ENCODE results near the gene ATXN1. TPM values are rescaled to one million over a fixed set of nuclear protein-coding genes. Genes with fewer than 3 reads are reported as not detected.

The ATXN1 gene
- total RNA-seq, 1 experiment from 2014 or later = 5.6 TPM

GRCh38 chr6:16267428-16268263 lies 493.6 kb downstream of the ATXN1 start:
- Histone ChIP-seq H3K56ac (ENCODE audit: insufficient read length, low read depth, low read length) (no peak overlapping the region), H2AK5ac (ENCODE audit: insufficient read length, low read length) (no peak overlapping the region), H4K8ac (replicated peaks; ENCODE audit: insufficient read length, low read depth, low read length) (no peak overlapping the region), H2BK120ac (ENCODE audit: low read depth, low read length, poor library complexity, severe bottlenecking) (no peak overlapping the region), H3K79me2 (ENCODE audit: insufficient read depth, low read length) (no peaks in the 10 kb centered on the region), H3T11ph (ENCODE audit: low read length) (no peak overlapping the region), H3K23me2 (ENCODE audit: insufficient read length, low read depth, low read length, poor library complexity, severe bottlenecking) (no peaks in the 10 kb centered on the region), H3K79me1 (ENCODE audit: insufficient read depth, low read depth, low read length, poor library complexity, severe bottlenecking) (no peaks in the 10 kb centered on the region), H3K14ac (ENCODE audit: insufficient read depth, low read length) (no peak overlapping the region), H3K27ac (ENCODE audit: insufficient read length, low read depth, low read length) (no peak overlapping the region), H2BK20ac (ENCODE audit: low read depth, low read length, poor library complexity, severe bottlenecking) (no peak overlapping the region), H3K9me3 (ENCODE audit: control insufficient read depth, low read depth, low read length) (no peaks in the 10 kb centered on the region), H2AFZ (ENCODE audit: low read length) (no peak overlapping the region), H4K91ac (ENCODE audit: insufficient read length, low read depth, low read length) (no peak overlapping the region), H3K9ac (ENCODE audit: extremely low read depth, insufficient read length, low read length) (no peak overlapping the region), H4K20me1 (ENCODE audit: control insufficient read depth, insufficient read depth, insufficient read length) (no peaks in the 10 kb centered on the region), H3K4ac (ENCODE audit: low read depth, low read length) (no peak overlapping the region), H3K27me3 (ENCODE audit: insufficient read depth, low read length) (no peaks in the 10 kb centered on the region), H3K4me1 (ENCODE audit: insufficient read depth, low read length) (no peaks in the 10 kb centered on the region), H3K23ac (ENCODE audit: insufficient read length, low read depth, low read length) (no peak overlapping the region), H4K5ac (ENCODE audit: insufficient read length, low read depth, low read length) (no peak overlapping the region), H3K18ac (ENCODE audit: insufficient read length, low read depth, low read length) (no peak overlapping the region), H3K4me2 (ENCODE audit: insufficient read depth, insufficient read length, low read length) (no peak overlapping the region), H2BK12ac (ENCODE audit: insufficient read length, low read depth, low read length) (no peak overlapping the region), H2BK15ac (ENCODE audit: low read depth, low read length) (no peak overlapping the region), H2BK5ac (ENCODE audit: insufficient read length, low read length) (no peak overlapping the region)
- no CpG with 5 or more reads among the region's 23 CpGs for WGBS (ENCODE audit: extremely low coverage, insufficient read length, low lambda C conversion rate)
- peaks cover 10 to 12% of the 10 kb centered on the region in 2 experiments; a peak in 3 of 4 replicates for H3K4me1 Mint-ChIP-seq
- DNase-seq = no peak
- H3K27me3 Mint-ChIP-seq (ENCODE audit: low read depth) = peaks cover 11% of the 10 kb centered on the region
- no peak overlapping the region for H3K27ac Mint-ChIP-seq
- H3K4me3 Mint-ChIP-seq = no peak overlapping the region
- H3K9me3 Mint-ChIP-seq = peaks cover 3 to 4% of the 10 kb centered on the region in 2 experiments; a peak in 1 of 5 replicates
- TF ChIP-seq CTCF (conservative IDR thresholded peaks at IDR 0.05) = no peak
- peaks cover 0 to 5% (median 0%) of the 10 kb centered on the region in 3 experiments; a peak in 3 of 7 replicates for H3K36me3 Mint-ChIP-seq (ENCODE audit: insufficient read depth in 1 of 3, low read depth in 3 of 3)
